Liver (tissue), 3 donors: Measurements from ENCODE around the gene ZNF620.

Experiments
- FOXA1 ChIP-seq: IDR thresholded peaks from 2 replicates; pipeline ENCODE4 v1.6.1; 2016; ENCODE audit warnings: antibody characterized with exemption
- GABPA ChIP-seq, 2 donors: IDR thresholded peaks in 1 of 2; conservative IDR thresholded peaks in 1 of 2; 2 replicates each; pipeline ENCODE4 v1.6.1; 2016; ENCODE audit warnings: antibody characterized with exemption in 2 of 2, mild to moderate bottlenecking in 1 of 2, moderate library complexity in 1 of 2
- HNF4G ChIP-seq: IDR thresholded peaks from 2 replicates; pipeline ENCODE4 v1.6.1; 2016; ENCODE audit warnings: antibody characterized with exemption
- JUND ChIP-seq, 2 donors: IDR thresholded peaks; 2 replicates each; pipeline ENCODE4 v1.6.1; 2016; ENCODE audit warnings: antibody characterized with exemption in 2 of 2
- RAD21 ChIP-seq, 2 donors: IDR thresholded peaks; 2 replicates each; pipeline ENCODE4 v1.6.1; 2016; ENCODE audit warnings: antibody characterized with exemption in 2 of 2, mild to moderate bottlenecking in 2 of 2
- SP1 ChIP-seq: IDR thresholded peaks from 2 replicates; pipeline ENCODE4 v1.6.1; 2018; ENCODE audit warnings: antibody characterized with exemption, mild to moderate bottlenecking
- YY1 ChIP-seq: IDR thresholded peaks from 2 replicates; pipeline ENCODE4 v1.6.1; 2016; ENCODE audit warnings: antibody characterized with exemption, mild to moderate bottlenecking
- TF ChIP-seq, protein P1 (sequence below): fragments of 150-350 bp; IDR thresholded peaks from 2 replicates; pipeline ENCODE4 v1.5.1; 2017; ENCODE audit warnings: improper control_type of control experiment, low read depth, low read length; ENCODE audit not compliant: missing input control
- TF ChIP-seq, protein P2 (sequence below): IDR thresholded peaks from 2 replicates; pipeline ENCODE4 v1.6.1; 2016; ENCODE audit warnings: antibody characterized with exemption
- TF ChIP-seq, protein P3 (sequence below): IDR thresholded peaks from 2 replicates; pipeline ENCODE4 v1.6.1; 2016; ENCODE audit warnings: antibody characterized with exemption, mild to moderate bottlenecking
- TF ChIP-seq, protein P4 (sequence below): IDR thresholded peaks from 2 replicates; pipeline ENCODE4 v1.6.1; 2016; ENCODE audit warnings: antibody characterized with exemption
- donor health status: healthy.
- donor health status: healthy.

- TF ChIP-seq, protein P1, sequence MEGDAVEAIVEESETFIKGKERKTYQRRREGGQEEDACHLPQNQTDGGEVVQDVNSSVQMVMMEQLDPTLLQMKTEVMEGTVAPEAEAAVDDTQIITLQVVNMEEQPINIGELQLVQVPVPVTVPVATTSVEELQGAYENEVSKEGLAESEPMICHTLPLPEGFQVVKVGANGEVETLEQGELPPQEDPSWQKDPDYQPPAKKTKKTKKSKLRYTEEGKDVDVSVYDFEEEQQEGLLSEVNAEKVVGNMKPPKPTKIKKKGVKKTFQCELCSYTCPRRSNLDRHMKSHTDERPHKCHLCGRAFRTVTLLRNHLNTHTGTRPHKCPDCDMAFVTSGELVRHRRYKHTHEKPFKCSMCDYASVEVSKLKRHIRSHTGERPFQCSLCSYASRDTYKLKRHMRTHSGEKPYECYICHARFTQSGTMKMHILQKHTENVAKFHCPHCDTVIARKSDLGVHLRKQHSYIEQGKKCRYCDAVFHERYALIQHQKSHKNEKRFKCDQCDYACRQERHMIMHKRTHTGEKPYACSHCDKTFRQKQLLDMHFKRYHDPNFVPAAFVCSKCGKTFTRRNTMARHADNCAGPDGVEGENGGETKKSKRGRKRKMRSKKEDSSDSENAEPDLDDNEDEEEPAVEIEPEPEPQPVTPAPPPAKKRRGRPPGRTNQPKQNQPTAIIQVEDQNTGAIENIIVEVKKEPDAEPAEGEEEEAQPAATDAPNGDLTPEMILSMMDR, result no peak
- TF ChIP-seq, protein P2, sequence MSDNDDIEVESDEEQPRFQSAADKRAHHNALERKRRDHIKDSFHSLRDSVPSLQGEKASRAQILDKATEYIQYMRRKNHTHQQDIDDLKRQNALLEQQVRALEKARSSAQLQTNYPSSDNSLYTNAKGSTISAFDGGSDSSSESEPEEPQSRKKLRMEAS, result no peak
- TF ChIP-seq YY1 (no peak), GABPA (IDR thresholded peaks at IDR 0.05 in 1 of 2, conservative IDR thresholded peaks at IDR 0.05 in 1 of 2) (no peak), RAD21 (IDR thresholded peaks at IDR 0.05) (no peak), JUND (IDR thresholded peaks at IDR 0.05) (no peak), HNF4G (no peak), FOXA1 (no peak), SP1 (no peak)
- TF ChIP-seq, protein P3, sequence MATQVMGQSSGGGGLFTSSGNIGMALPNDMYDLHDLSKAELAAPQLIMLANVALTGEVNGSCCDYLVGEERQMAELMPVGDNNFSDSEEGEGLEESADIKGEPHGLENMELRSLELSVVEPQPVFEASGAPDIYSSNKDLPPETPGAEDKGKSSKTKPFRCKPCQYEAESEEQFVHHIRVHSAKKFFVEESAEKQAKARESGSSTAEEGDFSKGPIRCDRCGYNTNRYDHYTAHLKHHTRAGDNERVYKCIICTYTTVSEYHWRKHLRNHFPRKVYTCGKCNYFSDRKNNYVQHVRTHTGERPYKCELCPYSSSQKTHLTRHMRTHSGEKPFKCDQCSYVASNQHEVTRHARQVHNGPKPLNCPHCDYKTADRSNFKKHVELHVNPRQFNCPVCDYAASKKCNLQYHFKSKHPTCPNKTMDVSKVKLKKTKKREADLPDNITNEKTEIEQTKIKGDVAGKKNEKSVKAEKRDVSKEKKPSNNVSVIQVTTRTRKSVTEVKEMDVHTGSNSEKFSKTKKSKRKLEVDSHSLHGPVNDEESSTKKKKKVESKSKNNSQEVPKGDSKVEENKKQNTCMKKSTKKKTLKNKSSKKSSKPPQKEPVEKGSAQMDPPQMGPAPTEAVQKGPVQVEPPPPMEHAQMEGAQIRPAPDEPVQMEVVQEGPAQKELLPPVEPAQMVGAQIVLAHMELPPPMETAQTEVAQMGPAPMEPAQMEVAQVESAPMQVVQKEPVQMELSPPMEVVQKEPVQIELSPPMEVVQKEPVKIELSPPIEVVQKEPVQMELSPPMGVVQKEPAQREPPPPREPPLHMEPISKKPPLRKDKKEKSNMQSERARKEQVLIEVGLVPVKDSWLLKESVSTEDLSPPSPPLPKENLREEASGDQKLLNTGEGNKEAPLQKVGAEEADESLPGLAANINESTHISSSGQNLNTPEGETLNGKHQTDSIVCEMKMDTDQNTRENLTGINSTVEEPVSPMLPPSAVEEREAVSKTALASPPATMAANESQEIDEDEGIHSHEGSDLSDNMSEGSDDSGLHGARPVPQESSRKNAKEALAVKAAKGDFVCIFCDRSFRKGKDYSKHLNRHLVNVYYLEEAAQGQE, result no peak
- TF ChIP-seq, protein P4, sequence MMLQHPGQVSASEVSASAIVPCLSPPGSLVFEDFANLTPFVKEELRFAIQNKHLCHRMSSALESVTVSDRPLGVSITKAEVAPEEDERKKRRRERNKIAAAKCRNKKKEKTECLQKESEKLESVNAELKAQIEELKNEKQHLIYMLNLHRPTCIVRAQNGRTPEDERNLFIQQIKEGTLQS, result no peak
These were observed 13.0 kb downstream of the ZNF620 start for GRCh38 chr3:40518848-40519247.
